Renal cortical epithelial cell (primary cell): ENCODE data around the gene KCNT1. TPM values are rescaled to one million over a fixed set of nuclear protein-coding genes. Genes with fewer than 3 reads are reported as not detected.

ENCODE experiments used
- DNase-seq: peaks from one replicate; pipeline ENCODE4 v3.0.0-alpha.2; 2011; ENCODE audit warnings: low read depth
- total RNA-seq: library from RNA; depleted of rRNA; stranded (reverse); fragments of >200 nt; gene quantifications from 2 replicates; pipeline ENCODE4 v1.2.3, GENCODE V29; 2014

The KCNT1 gene
- total RNA-seq, 1 donor from 2014 or later: not detected

DNA sequence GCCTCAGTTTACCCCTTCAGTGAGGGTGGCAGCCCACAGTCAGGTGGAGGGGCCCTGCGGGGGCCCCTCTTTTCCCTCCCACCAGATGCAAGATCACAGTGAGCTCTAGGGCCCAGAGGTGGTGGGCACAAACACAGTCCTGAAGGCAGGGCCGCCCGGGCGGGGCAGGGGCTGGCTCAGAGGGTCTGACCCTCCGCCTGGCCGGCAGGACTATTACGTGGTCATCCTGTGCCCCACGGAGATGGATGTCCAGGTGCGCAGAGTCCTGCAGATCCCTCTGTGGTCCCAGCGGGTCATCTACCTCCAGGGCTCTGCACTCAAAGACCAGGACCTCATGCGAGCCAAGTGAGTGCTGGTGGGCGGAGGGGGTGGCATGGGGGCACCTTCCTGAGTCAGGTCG, 63.4 kb downstream of the KCNT1 start:
- DNase-seq: no peak

DNA sequence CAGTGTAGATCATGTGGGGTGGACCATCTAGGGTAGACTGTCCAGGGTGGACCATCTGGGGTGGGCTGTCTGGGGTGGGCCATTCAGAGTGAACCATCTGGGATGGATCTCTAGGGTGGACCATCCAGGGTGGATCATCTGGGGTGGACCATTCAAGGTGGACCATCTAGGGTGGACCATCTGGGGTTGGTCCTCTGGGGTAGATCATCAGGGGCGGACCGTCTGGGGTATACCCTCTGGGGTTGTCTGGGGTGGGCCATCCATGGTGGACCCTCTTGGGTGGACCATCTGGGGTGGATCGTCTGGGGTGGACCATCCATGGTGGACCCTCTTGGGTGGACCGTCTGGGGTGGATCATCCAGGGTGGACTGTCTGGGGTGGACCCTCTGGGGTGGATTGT, 64.3 kb downstream of the KCNT1 start:
- DNase-seq: no peak

DNA sequence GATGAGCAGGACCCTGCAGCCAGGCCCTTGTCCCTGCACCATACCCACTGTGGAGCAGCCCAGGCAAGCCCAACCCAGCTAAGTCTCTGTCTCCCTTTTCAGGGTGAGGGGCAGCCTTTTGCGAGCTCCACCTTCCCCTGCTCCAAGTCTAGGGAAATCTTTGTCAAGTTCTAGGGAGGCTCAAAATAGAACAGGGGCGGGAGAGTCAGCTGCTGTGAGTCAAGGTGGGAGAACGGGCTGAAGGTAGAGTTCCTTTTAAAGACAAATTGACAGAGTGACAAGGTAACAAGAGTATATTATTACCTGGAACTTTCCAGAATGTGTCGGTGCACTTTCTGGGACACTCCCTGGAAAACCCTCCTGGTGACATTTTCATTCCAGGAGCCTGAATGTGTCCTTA, 64.7 kb downstream of the KCNT1 start:
- no peak for DNase-seq

DNA sequence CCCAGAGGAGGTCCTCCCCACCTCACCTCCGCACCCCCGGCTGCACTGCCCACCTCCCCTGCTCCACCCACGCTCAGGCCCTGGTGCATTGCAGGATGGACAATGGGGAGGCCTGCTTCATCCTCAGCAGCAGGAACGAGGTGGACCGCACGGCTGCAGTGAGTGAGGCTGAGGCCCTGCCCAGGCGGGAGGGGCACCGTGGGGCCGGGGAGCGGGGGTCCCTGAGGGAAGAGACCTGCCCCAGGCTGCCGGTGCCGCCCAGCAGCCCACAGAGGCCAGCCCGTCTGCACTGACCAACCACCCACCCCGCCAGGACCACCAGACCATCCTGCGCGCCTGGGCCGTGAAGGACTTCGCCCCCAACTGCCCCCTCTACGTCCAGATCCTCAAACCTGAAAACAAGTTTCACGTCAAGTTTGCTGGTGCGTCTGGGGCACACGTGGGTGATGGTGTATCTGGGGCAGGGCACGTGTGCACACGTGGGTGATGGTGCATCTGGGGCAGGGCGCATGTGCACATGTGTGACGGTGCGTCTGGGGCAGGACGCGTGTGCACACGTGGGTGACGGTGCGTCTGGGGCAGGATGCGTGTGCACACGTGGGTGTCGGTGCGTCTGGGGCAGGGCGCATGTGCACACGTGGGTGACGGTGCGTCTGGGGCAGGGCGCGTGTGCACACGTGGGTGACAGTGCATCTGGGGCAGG, 66.7 kb downstream of the KCNT1 start:
- no peak for DNase-seq

DNA sequence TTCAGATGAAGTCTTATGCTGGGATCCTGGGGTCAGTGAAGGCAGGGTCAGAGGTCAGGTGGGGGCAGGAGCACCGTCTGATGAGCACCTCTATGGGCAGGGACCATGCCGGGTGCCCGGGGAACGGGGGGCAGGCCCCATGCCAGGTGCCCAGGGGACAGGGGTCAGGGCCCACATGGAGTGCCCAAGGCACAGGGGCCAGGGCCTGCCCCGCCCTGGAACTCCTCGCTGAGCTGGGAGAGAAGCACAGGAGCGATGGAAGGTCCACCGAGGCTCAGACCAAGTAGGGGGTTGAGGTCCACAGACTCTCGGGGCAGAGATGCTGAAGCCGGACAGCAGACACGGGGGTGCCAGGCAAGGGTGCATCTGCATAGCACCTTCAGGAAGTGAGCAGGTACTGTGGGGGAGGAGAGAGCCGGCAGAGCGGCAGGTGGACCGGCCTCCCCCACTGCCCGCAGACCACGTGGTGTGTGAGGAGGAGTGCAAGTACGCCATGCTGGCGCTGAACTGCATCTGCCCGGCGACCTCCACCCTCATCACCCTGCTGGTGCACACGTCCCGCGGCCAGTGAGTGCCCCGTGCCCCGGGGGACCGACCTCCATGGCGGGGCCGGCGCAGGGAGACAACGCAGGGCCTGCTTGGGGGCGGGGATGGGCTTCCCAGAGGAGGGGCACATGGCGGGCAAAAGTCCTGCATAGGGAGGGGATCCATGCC, 67.7 kb downstream of the KCNT1 start:
- DNase-seq: no peak

DNA sequence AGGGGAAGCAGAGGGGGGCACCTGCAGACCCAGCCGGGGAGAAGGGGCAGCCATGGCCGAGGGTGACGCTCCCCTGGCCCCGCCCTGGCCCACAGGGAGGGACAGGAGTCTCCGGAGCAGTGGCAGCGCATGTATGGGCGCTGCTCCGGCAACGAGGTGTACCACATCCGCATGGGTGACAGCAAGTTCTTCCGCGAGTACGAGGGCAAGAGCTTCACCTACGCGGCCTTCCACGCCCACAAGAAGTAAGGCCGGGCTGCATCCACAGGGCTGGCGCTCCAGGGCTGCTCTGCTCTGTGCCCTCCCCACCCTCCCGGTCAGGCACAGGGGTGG, 68.2 kb downstream of the KCNT1 start:
- no peak for DNase-seq

DNA sequence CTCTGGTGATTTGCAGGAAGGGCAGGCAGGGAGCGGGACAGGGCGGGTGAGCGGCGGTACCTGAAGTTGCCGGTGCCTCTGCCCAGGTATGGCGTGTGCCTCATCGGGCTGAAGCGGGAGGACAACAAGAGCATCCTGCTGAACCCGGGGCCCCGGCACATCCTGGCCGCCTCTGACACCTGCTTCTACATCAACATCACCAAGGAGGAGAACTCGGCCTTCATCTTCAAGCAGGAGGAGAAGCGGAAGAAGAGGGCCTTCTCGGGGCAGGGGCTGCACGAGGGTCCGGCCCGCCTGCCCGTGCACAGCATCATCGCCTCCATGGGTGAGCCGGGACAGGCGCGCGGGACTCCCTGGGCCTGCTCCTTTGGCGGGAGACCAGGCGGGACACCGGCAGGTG, 68.8 kb downstream of the KCNT1 start:
- no peak for DNase-seq

DNA sequence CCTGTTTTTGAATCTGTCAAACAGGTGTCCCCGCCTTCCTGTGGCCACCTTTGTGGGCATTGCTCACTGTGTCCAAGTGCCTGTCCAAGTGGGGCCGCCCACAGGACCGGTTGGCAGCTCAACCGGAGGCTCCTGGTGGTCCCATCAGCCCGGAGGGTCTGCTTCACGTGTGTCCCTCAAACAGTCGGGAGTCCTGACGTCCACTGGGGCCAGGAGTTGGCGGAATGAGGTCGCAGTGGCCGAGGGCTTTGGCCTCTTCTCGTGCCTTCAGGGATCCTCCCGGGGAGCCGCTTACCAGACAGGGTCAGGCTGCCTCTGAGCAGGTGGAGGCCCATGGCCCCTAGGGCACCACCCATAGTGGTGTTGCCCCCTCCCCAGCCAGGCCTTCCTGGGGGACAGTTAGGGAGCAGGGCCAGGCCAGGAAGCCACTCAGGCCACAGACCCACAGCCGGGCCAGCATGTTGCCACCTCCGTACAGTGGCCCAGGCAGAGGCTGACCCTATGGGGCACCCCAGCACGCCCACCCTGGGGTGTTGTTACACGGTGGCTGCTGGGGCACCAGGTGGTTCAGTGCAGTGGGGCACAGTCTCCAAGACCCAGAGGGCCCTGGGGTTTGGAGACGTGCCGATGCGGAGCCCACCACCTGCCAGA, 69.5 kb downstream of the KCNT1 start:
- DNase-seq: no peak

DNA sequence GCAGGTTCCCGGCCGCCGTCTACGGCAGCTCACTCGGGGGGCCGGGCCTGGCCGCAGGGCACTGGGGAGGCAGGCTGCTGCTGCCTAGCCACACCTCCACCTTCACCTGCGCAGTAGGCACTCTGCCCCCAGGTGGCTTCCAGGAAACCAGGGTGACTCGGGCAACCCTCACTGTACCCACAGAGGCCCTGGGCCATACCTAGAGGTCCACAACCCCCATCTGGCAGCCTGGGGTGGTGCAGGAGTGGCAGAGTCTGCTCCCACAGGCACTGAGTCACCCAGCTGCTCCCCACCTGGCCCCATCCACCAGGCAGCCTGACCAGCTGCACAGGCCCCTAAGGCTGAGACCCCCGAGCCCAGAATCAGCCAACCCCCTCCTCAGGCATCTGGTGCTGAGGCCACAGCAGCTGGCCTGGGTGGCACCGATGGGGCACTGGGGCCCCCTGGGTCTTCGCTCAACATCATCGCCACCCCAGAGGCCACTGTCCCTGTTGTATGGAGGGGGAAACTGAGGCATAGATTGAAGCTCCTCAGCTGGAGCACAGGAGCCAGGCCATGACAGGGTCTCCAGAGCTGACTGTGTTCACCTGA, 70.2 kb downstream of the KCNT1 start:
- no peak for DNase-seq

DNA sequence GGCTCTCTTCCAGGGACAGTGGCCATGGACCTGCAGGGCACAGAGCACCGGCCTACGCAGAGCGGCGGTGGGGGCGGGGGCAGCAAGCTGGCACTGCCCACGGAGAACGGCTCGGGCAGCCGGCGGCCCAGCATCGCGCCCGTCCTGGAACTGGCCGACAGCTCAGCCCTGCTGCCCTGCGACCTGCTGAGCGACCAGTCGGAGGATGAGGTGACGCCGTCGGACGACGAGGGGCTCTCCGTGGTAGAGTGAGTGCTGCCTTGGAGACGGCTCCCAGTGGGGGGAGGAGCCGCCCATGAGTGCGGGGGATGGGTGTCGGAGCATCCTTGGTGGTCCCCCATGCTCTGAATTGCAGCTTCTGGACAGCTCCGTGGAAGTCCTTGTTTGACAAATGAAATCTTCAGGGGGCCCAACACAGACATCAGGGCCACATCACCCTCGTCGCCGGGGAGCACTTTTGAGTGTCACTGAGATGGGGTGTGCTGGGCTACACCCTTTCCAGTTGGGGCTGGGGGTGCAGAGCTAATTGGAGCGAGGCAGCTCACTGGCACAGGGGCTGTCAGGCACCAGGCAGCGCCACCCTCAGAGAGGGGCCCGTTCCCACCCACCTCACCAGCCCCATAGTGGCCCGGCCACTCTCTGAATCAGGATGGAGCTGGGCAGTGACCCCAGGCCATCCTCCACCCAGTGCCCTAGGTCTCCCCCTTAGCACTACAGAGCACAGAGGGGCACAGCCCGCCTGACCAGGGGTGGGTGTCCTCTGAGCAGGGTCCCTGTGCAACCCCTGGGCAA, 70.9 kb downstream of the KCNT1 start:
- no peak for DNase-seq

DNA sequence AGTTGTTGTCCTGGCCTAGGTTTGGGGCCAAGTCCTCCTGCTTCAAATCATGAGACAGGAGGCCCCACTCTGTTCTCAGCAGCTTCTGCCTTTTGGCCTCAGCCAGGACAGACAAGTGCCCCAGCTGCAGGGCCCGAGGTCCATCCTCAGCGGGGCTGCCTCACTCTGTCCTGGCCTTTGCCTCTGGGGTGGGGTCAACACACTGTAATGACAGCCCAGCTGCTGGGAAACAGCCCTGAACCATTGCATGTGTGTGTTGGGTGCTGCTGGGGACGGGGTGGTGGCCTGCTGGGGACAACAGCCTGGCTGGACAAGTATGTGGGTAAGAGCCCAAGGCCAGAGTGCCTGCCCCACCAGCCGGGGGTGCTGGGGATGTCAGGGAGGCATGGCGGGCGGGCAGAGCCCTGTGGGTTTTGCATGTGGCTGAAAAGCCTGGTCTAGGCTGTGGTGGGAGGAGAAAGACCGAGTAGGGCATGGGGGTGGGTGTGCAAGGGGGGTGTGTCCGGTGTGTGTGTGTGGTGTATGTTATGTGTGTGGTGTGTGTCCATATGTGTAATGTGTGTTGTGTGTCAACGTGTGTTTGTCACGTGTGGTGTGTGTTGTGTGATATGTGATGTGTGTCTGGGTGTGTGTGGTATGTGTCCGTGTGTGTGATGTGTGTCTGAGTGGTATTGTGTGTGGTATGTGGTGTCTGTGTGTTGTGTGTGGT, 71.7 kb downstream of the KCNT1 start:
- no peak for DNase-seq

DNA sequence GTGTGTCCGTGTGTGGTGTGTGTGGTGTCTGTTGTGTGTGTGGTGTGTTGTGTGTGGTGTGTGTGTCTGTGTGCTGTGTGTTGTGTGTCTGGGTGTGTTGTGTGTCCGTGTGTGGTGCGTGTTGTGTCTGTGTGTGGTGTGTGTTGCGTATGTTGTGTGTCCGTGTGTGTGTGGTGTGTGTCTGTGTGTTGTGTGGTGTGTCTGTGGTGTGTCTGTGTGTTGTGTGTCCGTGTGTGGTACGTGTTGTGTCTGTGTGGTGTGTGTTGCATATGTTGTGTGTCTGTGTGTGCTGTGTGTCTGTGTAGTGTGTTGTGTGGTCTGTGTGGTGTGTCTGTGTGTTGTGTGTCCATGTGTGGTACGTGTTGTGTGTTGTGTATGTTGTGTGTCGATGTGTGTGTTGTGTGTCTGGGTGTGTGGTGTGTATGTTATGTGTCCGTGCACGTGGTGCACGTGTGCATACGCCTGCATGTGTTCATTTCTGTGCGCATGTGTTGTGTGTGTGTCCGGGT, 72.3 kb downstream of the KCNT1 start:
- DNase-seq: no peak

DNA sequence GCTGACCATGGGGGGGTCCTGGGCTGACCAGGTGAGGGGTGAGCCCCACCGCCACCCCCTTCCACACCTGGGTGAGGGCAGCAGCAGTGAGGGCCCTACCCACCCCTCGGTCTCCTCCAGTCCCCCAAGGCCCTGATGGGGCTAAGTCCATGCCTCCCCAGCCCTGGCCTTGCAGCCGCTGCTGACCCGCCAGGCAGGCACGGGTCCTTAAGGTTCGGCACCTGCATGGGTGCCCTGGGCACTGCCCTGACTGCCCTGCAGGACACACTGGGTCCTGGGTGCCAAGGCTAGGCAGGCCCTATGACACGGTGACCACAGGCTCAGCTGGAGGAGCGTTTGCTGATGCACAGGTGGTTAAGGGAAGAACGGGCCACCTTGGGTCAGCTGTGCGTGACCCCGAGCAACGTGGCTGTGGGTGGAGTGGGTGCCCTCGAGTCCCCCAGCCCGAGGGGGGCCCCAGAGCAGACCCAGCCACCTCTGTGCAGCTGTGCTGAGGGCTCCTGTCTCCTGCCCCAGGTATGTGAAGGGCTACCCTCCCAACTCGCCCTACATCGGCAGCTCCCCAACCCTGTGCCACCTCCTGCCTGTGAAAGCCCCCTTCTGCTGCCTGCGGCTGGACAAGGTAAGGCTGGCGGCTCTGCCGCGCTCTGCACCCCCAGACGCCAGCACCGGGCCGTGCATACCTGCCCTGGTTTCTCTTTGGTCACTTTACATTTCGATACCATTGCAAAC, 73.0 kb downstream of the KCNT1 start:
- DNase-seq: no peak

DNA sequence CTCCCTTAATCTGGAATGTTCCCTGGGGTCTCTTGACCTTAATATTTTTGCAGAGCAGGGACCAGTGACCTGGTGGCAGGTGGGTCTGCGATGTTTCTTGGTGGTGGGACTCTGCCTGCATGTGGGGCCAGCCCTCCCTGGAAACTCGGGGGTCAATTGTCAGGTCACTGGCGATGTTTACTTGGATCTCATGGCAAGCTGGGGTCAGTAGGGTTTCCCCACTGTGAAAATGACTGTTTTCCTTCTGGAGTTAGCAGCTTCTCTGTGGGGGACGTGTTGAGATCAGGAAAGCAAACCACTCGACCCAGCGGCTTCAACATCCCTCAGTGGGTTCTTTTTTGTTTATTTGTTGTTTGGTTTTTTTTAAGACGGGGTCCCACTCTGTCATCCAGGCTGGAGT, 73.9 kb downstream of the KCNT1 start:
- no peak for DNase-seq

DNA sequence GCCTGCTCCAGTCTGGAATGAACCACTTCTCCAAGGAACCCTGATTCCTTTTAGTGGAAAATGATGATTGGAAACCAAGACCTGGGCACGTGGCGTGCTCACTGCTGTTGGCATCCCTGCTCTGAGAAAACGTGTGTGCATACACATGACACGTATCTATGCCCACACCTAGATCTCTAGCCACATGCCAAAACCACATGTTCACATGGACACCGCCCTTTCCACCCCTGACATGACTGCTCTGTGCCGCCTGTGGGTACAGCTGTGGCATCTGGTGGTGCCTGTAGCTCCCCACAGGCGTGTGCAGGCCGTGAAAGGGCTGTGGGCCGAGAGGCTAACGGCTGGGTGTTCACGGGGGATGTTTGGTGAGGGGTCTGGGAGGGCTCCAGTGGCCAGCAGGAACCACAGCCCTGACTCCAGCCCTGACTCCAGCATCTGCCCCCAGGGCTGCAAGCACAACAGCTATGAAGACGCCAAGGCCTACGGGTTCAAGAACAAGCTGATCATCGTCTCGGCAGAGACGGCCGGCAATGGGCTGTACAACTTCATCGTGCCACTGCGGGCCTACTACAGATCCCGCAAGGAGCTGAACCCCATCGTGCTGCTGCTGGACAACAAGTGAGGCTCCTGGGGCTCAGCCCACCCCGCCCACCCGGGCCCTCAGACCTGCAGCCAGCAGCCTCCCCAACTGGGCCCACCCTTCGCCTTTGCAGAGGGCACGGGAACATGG, 75.1 kb downstream of the KCNT1 start:
- DNase-seq: no peak

DNA sequence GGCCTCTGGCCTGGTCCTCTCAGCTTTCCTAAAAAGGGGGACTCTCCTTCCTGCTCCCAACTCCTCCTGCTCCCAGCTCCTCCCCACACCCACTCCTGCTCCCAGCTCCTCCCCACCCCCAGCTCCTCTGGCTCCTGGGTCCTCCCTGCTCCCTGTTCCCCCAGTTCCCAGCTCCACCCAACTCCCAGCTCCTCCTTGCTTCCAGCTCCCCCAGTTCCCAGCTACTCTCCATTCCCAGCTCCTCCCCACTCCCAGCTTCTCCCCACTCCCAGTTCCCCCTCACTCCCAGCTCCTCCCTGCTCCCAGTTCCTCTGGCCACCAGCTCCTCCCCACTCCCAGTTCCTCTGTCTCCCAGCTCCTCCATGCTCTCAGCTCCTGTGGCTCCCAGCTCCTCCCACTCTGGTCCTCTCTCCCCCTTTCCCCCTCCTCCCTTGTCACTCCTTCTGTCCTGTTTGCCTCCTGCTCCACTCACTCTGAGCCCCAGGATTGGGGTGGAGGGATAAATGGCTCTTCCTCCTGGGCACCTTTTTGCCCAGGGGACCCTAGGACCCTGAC, 75.7 kb downstream of the KCNT1 start:
- DNase-seq: no peak

DNA sequence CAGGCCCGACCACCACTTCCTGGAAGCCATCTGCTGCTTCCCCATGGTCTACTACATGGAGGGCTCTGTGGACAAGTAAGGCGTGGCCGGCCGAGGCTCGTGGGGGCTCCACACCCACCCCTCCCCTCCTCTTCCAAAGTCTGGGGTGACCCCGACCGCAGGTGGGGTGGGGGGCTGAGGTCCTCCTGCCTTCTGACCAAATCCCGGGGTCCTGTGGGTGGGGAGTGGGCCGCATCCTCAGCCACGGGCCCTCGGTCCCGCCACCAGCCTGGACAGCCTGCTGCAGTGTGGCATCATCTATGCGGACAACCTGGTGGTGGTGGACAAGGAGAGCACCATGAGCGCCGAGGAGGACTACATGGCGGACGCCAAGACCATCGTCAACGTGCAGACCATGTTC, 76.4 kb downstream of the KCNT1 start:
- DNase-seq: no peak

DNA sequence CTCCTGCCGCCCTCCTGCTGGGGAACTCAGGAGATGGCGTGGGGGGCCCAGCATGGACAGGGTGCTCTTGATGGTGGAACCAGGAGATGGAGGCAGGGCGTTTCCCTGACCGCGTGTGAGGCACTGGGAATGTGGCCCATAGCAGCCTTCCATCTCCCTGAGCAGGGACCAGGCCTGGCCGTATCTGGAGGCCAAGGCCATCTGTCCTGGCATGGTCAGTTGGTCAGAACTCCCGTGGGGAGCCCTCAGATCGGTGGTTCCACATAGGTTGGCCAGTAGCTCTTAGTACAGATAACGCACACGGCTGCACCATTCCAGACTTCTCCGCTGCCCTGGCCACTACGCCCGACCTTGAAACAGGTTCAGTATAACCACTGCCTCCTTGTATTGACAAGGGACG, 77.6 kb downstream of the KCNT1 start:
- no peak for DNase-seq

DNA sequence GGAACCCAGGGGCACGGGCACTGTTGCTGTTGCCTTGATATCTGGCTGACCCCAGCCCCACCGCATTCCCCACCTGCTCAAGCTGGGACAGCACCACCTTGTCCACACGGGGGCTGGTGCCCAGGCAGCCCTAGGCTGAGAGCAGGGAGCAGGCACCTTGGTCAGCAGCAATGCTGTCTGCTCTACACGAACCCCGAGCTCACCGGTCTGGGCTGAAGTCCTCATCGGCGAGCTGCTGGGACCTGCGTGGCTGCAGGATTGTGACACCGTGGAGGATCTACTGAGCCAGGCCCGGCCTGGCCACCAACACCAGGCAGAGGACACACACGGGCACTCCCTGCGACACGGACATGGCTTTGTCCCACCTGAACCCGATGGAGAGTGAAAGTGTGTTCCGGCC, 78.1 kb downstream of the KCNT1 start:
- DNase-seq: no peak

DNA sequence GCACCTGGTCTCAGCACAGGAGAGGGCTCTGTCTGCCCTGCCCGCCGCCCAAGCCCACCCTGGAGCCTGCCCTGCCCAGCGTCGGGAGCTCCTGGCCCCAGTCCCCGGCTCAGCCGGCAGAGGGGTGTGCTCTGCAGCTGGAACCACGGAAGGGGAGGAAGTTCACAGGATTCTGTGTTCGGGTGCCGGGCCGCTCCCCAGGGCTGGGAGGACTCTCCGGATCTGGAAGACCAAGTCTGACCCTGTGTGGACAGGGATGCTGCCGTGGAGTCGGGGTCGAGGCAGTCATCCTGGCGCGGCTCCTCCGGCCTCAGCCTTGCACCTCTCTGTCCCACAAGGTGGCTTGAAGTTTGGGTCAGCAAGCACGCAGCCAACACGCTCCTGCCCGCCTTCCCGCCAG, 78.6 kb downstream of the KCNT1 start:
- DNase-seq: no peak
